ENCODE results near the gene TGIF2.

TGIF2 gene

GRCh38 chr20:36548006-36548315 lies 25.4 kb upstream of the TGIF2 start:
- TF ChIP-seq ZNF600 (tag by site-specific recombination; IDR thresholded peaks at IDR 0.05): 0 out of 2 replicates have a peak, but pooled peaks have one; percentile 15
- TF ChIP-seq ZNF112 (tag by site-specific recombination; IDR thresholded peaks at IDR 0.05): no peak
- peak; percentile 49 for TF ChIP-seq CTCF (tag by site-specific recombination; IDR thresholded peaks at IDR 0.05)
- no peaks in the 10 kb centered on the region for H3K36me3 ChIP-seq (ENCODE audit: control insufficient read depth in 2 of 2, insufficient read depth in 1 of 2, low read length in 2 of 2)
- CTCF ChIA-PET: interaction anchor here (1.0 kb wide), 1 partner anchor 19 kb away, joined by 4 read pairs; no protein-coding TSS in a partner anchor

GRCh38 chr20:36548704-36549627 lies 24.4 kb upstream of the TGIF2 start:
- H3K4me3 ChIP-seq (ENCODE audit: low read depth, low read length): no peak overlapping the region
- no peaks in the 10 kb centered on the region for H3K4me1 ChIP-seq (ENCODE audit: control insufficient read depth, insufficient read depth, low read length)
- H3K27ac ChIP-seq (ENCODE audit: extremely low read depth, low read depth, low read length): no peak overlapping the region
- H3K9me3 ChIP-seq (ENCODE audit: control insufficient read depth, insufficient read depth, low read depth, low read length): no peaks in the 10 kb centered on the region
- ChIA-PET CTCF (interaction anchor here (0.6 kb wide), 1 partner anchor 75 kb away, joined by 3 read pairs; no protein-coding TSS in a partner anchor), POLR2A (interaction anchor here (0.5 kb wide), 1 partner anchor 58 kb away, joined by 4 read pairs; no protein-coding TSS in a partner anchor)
- no peaks in the 10 kb centered on the region for H3K36me3 ChIP-seq (ENCODE audit: control insufficient read depth in 2 of 2, insufficient read depth in 1 of 2, low read length in 2 of 2)
- no peak for TF ChIP-seq ZNF785 (tag by site-specific recombination; IDR thresholded peaks at IDR 0.05)

More at GRCh38 chr20:36548006-36548315, 25.4 kb upstream of the TGIF2 start:
- Histone ChIP-seq H3K4me3 (ENCODE audit: low read depth, low read length) (no peak overlapping the region), H3K27ac (ENCODE audit: extremely low read depth, low read depth, low read length) (no peak overlapping the region), H3K9me3 (ENCODE audit: control insufficient read depth, insufficient read depth, low read depth, low read length) (no peaks in the 10 kb centered on the region), H3K4me1 (ENCODE audit: control insufficient read depth, insufficient read depth, low read length) (no peaks in the 10 kb centered on the region)
- POLR2A ChIA-PET: interaction anchor here (0.5 kb wide), 1 partner anchor 59 kb away, joined by 4 read pairs; no protein-coding TSS in a partner anchor

- Histone ChIP-seq H3K9me3 (ENCODE audit: control insufficient read depth, insufficient read depth, low read depth, low read length) (no peaks in the 10 kb centered on the region), H3K36me3 (ENCODE audit: control insufficient read depth in 2 of 2, insufficient read depth in 1 of 2, low read length in 2 of 2) (no peaks in the 10 kb centered on the region), H3K4me1 (ENCODE audit: control insufficient read depth, insufficient read depth, low read length) (no peaks in the 10 kb centered on the region), H3K27ac (ENCODE audit: extremely low read depth, low read depth, low read length) (no peak overlapping the region), H3K4me3 (ENCODE audit: low read depth, low read length) (no peak overlapping the region)
- ChIA-PET CTCF (no interaction called here), POLR2A (no interaction called here)
- TF ChIP-seq ZNF561 (tag by site-specific recombination; IDR thresholded peaks at IDR 0.05; ENCODE audit: borderline replicate concordance) (no peak), ZNF366 (tag by site-specific recombination; conservative IDR thresholded peaks at IDR 0.05) (no peak), ZNF155 (tag by site-specific recombination; IDR thresholded peaks at IDR 0.05) (no peak), PRDM6 (tag by site-specific recombination; IDR thresholded peaks at IDR 0.05) (no peak), ZNF692 (tag by site-specific recombination; IDR thresholded peaks at IDR 0.05) (no peak), KLF17 (tag by site-specific recombination; IDR thresholded peaks at IDR 0.05) (no peak), CTCF (tag by site-specific recombination; IDR thresholded peaks at IDR 0.05) (no peak), ZNF76 (tag by site-specific recombination; IDR thresholded peaks at IDR 0.05; ENCODE audit: borderline replicate concordance, low read depth) (no peak), ZNF280D (tag by site-specific recombination; IDR thresholded peaks at IDR 0.05) (no peak), YY1 (tag by site-specific recombination; IDR thresholded peaks at IDR 0.05) (no peak), REPIN1 (tag by site-specific recombination; IDR thresholded peaks at IDR 0.05; ENCODE audit: low read depth) (no peak), ZNF843 (tag by site-specific recombination; IDR thresholded peaks at IDR 0.05) (no peak), ZNF560 (tag by site-specific recombination; IDR thresholded peaks at IDR 0.05; ENCODE audit: borderline replicate concordance) (no peak), ZNF223 (tag by site-specific recombination; IDR thresholded peaks at IDR 0.05) (no peak)
Measured at GRCh38 chr20:36549628-36549941, 23.8 kb upstream of the TGIF2 start.
